T-cell (primary cell): ENCODE measurements around the gene B3GALNT1. TPM values are rescaled to one million over a fixed set of nuclear protein-coding genes. Genes with fewer than 3 reads are reported as not detected.

ENCODE experiments used
- ATAC-seq, 4 experiments: fragments of 200-7000 bp in 3 of 4; fragments of 150-1000 bp in 1 of 4; cut with Tn5 transposase; replicated peaks in 1 of 4; 1 replicate in 3 of 4; 2 replicates in 1 of 4; pipeline ENCODE4 v1.10.0; 2021; ENCODE audit warnings: moderate library complexity in 3 of 4, mild to moderate bottlenecking in 2 of 4, moderate number of reproducible peaks in 1 of 4
- CTCF ChIA-PET, 2 donors: fragments of 300-600 bp; sonication (Branson Sonifier 250); formaldehyde crosslinking; loops; one replicate each; lab custom pipeline; 2022; ENCODE audit warnings: antibody characterized with exemption in 2 of 2; lab: Charles Lee
- POLR2A ChIA-PET, 2 donors: fragments of 300-600 bp; sonication (Branson Sonifier 250); formaldehyde crosslinking; loops; one replicate each; lab custom pipeline; 2022; ENCODE audit warnings: antibody characterized with exemption in 2 of 2; lab: Charles Lee
- DNase-seq, 35 experiments: peaks; one replicate each; pipeline versions ENCODE4 v3.0.0 to v3.0.0-alpha.2; 2013 to 2023
- H3K27ac ChIP-seq: one replicate; pipeline ENCODE4 v1.5.1; 2013; ENCODE audit warnings: low read length
- H3K27me3 ChIP-seq, 2 experiments: replicated peaks in 1 of 2; 1 replicate in 1 of 2; 2 replicates in 1 of 2; pipeline versions ENCODE4 v1.6.1 to v1.7.0; 2013; ENCODE audit warnings: low read length in 1 of 2, mixed read lengths in 1 of 2; ENCODE audit not compliant: control insufficient read depth in 2 of 2, insufficient read depth in 2 of 2; ENCODE audit errors: extremely low read depth in 1 of 2
- H3K36me3 ChIP-seq, 2 donors: 1 replicate in 1 of 2; 2 replicates in 1 of 2; pipeline versions ENCODE4 v1.6.1 to v1.7.0; 2013; ENCODE audit warnings: low read length in 1 of 2; ENCODE audit not compliant: control insufficient read depth in 2 of 2, insufficient read depth in 1 of 2; ENCODE audit errors: extremely low read depth in 1 of 2
- H3K4me1 ChIP-seq, 2 experiments: 1 replicate in 1 of 2; 2 replicates in 1 of 2; pipeline versions ENCODE4 v1.6.1 to v1.7.0; 2013; ENCODE audit warnings: low read length in 2 of 2, mixed read lengths in 1 of 2; ENCODE audit not compliant: insufficient read depth in 2 of 2, control insufficient read depth in 1 of 2; ENCODE audit errors: extremely low read depth in 1 of 2
- H3K4me3 ChIP-seq, 2 donors: 1 replicate in 1 of 2; 2 replicates in 1 of 2; pipeline versions ENCODE4 v1.5.1 to v1.7.0; 2013; ENCODE audit warnings: mild to moderate bottlenecking in 2 of 2, low read length in 1 of 2, moderate library complexity in 1 of 2; ENCODE audit not compliant: control insufficient read depth in 1 of 2; ENCODE audit errors: extremely low read depth in 1 of 2
- H3K9me3 ChIP-seq: 2 replicates; pipeline ENCODE4 v1.7.0; 2013
- H3K27ac Mint-ChIP-seq, 2 donors: one replicate each; pipeline ENCODE4 v1.8.0; 2020 to 2021; ENCODE audit warnings: mild to moderate bottlenecking in 2 of 2, mixed read lengths in 2 of 2
- H3K27me3 Mint-ChIP-seq, 2 donors: one replicate each; pipeline ENCODE4 v1.8.0; 2021 to 2022; ENCODE audit warnings: mixed read lengths in 2 of 2
- H3K36me3 Mint-ChIP-seq: one replicate; pipeline ENCODE4 v1.8.0; 2021; ENCODE audit warnings: mixed read lengths
- H3K4me1 Mint-ChIP-seq, 3 donors: one replicate each; pipeline ENCODE4 v1.8.0; 2020 to 2022; ENCODE audit warnings: mixed read lengths in 3 of 3, mild to moderate bottlenecking in 1 of 3
- H3K4me3 Mint-ChIP-seq, 3 donors: one replicate each; pipeline ENCODE4 v1.8.0; 2020 to 2022; ENCODE audit warnings: mild to moderate bottlenecking in 3 of 3, mixed read lengths in 3 of 3, moderate library complexity in 3 of 3
- H3K9me3 Mint-ChIP-seq, 3 donors: one replicate each; pipeline ENCODE4 v1.8.0; 2020 to 2022; ENCODE audit warnings: mixed read lengths in 3 of 3
- WGBS: methylation state at CpG from one replicate; pipeline ENCODE4 v1.1.5; 2013; ENCODE audit warnings: missing lambda C conversion rate; ENCODE audit not compliant: insufficient coverage; 5-methylcytosine and 5-hydroxymethylcytosine counted together
- total RNA-seq, 35 experiments: library from RNA in 6 of 35; stranded (reverse) in 6 of 35; fragments of 120-200 nt in 1 of 35; gene quantifications; one replicate each; pipeline versions ENCODE4 v1.2.1 to v1.2.4 and lab custom pipeline; 2013 to 2026

The B3GALNT1 gene
- total RNA-seq, 5 donors from 2014 or later (not counting 1 experiment from before 2014, with no cell fraction given) = 0.50 to 1.4 (median 0.60) TPM

DNA sequence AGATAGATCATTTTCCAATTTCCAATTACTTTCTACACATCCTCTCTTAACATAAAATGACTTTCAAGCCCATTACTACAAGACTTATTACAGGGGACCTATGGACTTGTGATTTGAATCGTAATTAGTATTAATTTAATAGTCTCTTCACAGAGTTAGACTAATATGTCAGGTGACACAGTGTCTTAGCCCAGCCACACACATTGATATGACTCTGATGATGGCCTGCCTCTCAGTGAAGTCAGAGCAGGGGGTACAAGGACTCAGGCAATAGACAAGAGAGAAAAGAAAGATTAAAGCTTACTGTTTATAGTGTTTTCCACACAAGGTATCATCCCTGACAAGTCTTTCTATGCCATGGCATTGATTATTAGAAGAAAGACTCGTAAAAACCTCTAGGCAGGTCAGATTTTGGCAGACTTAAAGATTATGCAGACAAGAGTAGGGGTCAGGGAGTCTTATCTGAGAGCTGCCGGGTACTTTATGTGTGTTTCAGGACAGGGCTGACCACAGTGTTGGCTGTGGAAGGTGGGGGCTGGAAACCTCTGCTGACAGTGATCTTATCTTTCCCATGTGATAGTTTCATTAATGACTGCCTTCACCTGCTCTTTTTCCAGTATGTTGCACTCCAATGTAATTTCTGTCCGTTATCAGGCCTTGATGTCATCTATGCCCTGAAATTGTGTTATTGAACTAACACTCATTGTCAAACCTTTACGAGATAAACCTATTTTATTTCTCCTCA lies 50.1 kb downstream of the B3GALNT1 start:
- POLR2A ChIA-PET = no interaction called here
- 60% methylated on average over 2 of the region's 5 CpGs for WGBS
- Mint-ChIP-seq H3K4me1 (no peaks in the 10 kb centered on the region), H3K9me3 (no peaks in the 10 kb centered on the region), H3K36me3 (no peaks in the 10 kb centered on the region), H3K27me3 (no peaks in the 10 kb centered on the region), H3K4me3 (no peak overlapping the region), H3K27ac (no peak overlapping the region)
- Histone ChIP-seq H3K9me3 (no peaks in the 10 kb centered on the region), H3K27ac (no peak overlapping the region), H3K4me3 (no peak overlapping the region), H3K36me3 (no peaks in the 10 kb centered on the region), H3K4me1 (no peaks in the 10 kb centered on the region), H3K27me3 (no peaks in the 10 kb centered on the region)
- ATAC-seq (no peak), DNase-seq (no peak)
- CTCF ChIA-PET = no interaction called here

DNA sequence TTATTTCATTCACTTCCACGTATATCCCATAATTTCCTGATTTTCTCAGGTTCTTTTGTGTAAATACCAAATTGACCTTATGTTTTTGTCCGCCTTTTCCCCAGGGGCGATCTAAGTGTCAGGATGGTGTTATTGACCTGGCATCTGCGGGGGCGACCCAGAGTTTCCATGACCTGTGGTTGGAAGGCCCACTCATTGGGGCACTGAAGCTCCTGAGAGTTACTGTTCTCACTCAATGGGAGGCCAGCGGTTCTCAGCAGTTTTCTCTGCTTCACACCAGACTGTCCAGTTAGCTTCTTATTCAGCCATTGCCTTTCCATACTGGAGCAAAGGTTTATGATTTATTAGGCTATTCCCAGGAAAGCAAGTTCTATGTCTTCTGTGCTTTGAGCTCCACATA lies 53.3 kb downstream of the B3GALNT1 start:
- Histone ChIP-seq H3K36me3 (no peaks in the 10 kb centered on the region), H3K4me1 (no peaks in the 10 kb centered on the region), H3K4me3 (no peak overlapping the region), H3K9me3 (no peaks in the 10 kb centered on the region), H3K27me3 (no peaks in the 10 kb centered on the region), H3K27ac (no peak overlapping the region)
- no peaks in the 10 kb centered on the region for H3K36me3 Mint-ChIP-seq
- no peak overlapping the region for H3K27ac Mint-ChIP-seq
- H3K4me1 Mint-ChIP-seq = no peaks in the 10 kb centered on the region
- no peaks in the 10 kb centered on the region for H3K9me3 Mint-ChIP-seq
- ATAC-seq = no peak
- no peak overlapping the region for H3K4me3 Mint-ChIP-seq
- CTCF ChIA-PET = no interaction called here
- 91% methylated on average over 4 of the region's 6 CpGs for WGBS
- POLR2A ChIA-PET = no interaction called here
- H3K27me3 Mint-ChIP-seq = no peaks in the 10 kb centered on the region
- DNase-seq = no peak

DNA sequence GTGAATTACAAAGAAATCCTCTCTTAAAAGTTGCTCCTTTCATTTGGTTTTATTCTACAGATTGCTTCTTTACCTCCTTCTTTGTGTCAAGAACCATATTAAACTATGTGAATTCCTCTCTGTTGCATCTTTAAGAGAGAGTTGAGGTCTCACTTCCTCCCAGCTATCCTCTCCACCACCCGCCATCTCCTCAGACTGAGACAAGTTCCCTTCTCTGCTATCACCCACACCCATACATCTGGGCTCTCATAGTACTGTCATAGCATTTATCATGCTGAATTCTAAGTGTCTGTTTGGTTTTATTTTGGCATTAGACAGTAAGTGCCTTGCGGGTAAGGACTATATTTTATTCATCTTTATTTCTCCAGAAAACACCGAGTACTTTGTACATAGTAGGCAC lies 54.2 kb downstream of the B3GALNT1 start:
- Histone ChIP-seq H3K36me3 (no peaks in the 10 kb centered on the region), H3K9me3 (no peaks in the 10 kb centered on the region), H3K4me1 (no peaks in the 10 kb centered on the region), H3K4me3 (no peak overlapping the region), H3K27me3 (no peaks in the 10 kb centered on the region), H3K27ac (no peak overlapping the region)
- CTCF ChIA-PET = no interaction called here
- DNase-seq = no peak
- ATAC-seq = no peak
- H3K9me3 Mint-ChIP-seq = no peaks in the 10 kb centered on the region
- no CpG with 5 or more reads among the region's 3 CpGs for WGBS
- H3K4me3 Mint-ChIP-seq = no peak overlapping the region
- H3K27me3 Mint-ChIP-seq = no peaks in the 10 kb centered on the region
- POLR2A ChIA-PET = no interaction called here
- no peaks in the 10 kb centered on the region for H3K36me3 Mint-ChIP-seq
- H3K27ac Mint-ChIP-seq = no peak overlapping the region
- H3K4me1 Mint-ChIP-seq = no peaks in the 10 kb centered on the region

DNA sequence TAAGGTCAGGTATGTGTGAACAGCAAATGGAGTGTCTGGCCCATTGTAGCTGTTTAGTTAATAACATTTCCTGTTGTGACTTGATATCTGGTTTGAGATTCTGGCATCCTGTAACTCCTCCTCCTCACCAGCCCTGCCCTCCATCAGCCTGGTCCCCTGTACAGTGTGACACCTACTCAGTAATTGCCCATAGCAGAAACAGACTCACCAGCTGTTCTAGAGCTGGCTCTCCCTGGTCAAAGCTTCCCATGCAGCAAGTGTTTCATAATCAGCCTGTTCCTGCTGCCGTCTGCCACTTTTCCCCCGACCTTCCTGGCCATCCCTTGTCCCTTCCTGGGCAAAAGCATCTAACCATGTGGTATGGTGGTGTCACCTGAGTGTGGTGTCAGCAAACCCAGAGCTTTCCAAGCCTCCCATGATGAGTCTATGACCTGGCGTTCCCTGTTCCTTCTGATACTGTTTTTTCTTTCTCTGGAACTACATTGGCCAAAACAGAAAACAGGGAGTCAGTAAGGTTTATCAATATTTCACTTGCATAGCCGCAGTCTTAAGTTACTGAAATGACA lies 55.4 kb downstream of the B3GALNT1 start:
- no peak overlapping the region for H3K4me3 Mint-ChIP-seq
- CTCF ChIA-PET = no interaction called here
- no peak for ATAC-seq

DNA sequence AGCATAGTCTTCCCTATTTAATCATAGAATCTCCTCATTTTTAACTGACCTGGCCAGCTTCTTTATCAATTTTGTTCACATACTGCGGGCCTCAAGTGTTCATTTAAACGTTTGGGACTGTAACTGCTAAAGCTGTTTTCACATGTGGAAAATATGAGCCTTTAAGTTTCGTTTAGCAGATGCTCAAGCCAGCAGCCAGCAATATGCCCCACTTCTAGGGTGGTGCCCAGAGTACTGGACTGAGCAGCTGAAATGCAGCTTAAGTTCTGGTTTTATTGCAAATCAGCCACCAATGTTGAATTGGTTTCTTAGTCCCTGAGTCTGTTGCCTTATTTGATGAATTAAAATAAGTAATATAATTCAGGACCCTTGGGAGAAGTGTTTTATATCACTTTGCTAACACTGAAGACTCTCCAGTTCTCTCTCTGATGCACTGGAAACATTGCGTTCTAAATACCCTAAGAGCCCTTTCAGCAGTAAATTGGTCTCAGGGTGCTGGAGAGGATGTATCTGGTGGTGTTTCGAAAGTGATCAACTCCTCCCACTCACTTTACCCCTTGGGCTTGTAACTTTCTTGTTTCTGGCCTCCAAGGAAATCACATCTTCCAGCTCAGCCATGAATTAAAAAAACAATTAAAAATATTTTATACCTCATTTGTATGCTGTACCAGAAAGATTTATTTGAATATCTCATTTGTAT lies 61.7 kb downstream of the B3GALNT1 start:
- no peak overlapping the region for H3K27ac ChIP-seq
- H3K9me3 ChIP-seq = no peaks in the 10 kb centered on the region
- no peaks in the 10 kb centered on the region for H3K36me3 ChIP-seq
- H3K27me3 ChIP-seq = no peaks in the 10 kb centered on the region
- no peak overlapping the region for H3K4me3 ChIP-seq
- Mint-ChIP-seq H3K27ac (no peak overlapping the region), H3K4me1 (no peaks in the 10 kb centered on the region), H3K36me3 (peaks cover 9% of the 10 kb centered on the region), H3K4me3 (no peak overlapping the region), H3K27me3 (no peaks in the 10 kb centered on the region), H3K9me3 (peaks cover 4 to 20% (median 6%) of the 10 kb centered on the region in 3 donors)
- DNase-seq (no peak), ATAC-seq (no peak)
- CTCF ChIA-PET = no interaction called here
- WGBS = 75% methylated on average over 2 of the region's 5 CpGs
- no peaks in the 10 kb centered on the region for H3K4me1 ChIP-seq
- POLR2A ChIA-PET = no interaction called here

More for the DNA sequence above, 55.4 kb downstream of the B3GALNT1 start:
- Histone ChIP-seq H3K27me3 (no peaks in the 10 kb centered on the region), H3K4me3 (no peak overlapping the region), H3K27ac (no peak overlapping the region), H3K9me3 (no peaks in the 10 kb centered on the region), H3K36me3 (no peaks in the 10 kb centered on the region), H3K4me1 (no peaks in the 10 kb centered on the region)
- WGBS = no CpG with 5 or more reads among the region's 4 CpGs
- H3K27me3 Mint-ChIP-seq = no peaks in the 10 kb centered on the region
- peaks cover 5% of the 10 kb centered on the region for H3K36me3 Mint-ChIP-seq
- POLR2A ChIA-PET = no interaction called here
- H3K9me3 Mint-ChIP-seq = peaks cover 0 to 8% (median 4%) of the 10 kb centered on the region in 3 donors
- no peak overlapping the region for H3K27ac Mint-ChIP-seq
- H3K4me1 Mint-ChIP-seq = no peaks in the 10 kb centered on the region
- no peak for DNase-seq

DNA sequence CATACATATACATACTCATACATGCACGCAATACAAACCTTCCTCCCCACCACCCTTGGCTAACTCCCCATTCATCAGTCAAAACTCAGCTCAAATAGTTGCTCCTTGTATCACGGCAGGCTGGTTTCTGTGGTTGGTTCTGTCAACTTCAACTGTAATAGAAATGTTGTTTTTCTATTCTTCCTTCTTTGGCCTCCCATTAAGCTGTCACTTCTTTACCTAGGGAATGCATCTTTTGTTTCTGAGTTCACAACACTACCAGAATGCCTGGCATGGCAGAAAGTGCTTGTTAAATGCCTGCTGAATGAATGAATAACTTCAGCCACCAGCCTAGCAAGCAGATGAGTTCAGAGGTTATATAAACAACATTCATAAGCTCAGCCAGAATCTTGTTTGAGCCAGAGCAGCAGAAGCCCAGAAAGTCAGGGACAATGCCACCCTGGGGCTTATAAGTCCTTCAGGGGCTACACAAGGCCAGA lies 63.1 kb downstream of the B3GALNT1 start:
- H3K9me3 ChIP-seq = no peaks in the 10 kb centered on the region
- POLR2A ChIA-PET = no interaction called here
- H3K36me3 ChIP-seq = no peaks in the 10 kb centered on the region
- no peaks in the 10 kb centered on the region for H3K27me3 ChIP-seq
- no peak overlapping the region for H3K27ac ChIP-seq
- no peak overlapping the region for H3K4me3 Mint-ChIP-seq
- H3K36me3 Mint-ChIP-seq = peaks cover 10% of the 10 kb centered on the region
- H3K9me3 Mint-ChIP-seq = peaks cover 4 to 21% (median 6%) of the 10 kb centered on the region in 3 donors
- H3K4me3 ChIP-seq = no peak overlapping the region
- H3K27ac Mint-ChIP-seq = no peak overlapping the region
- H3K4me1 Mint-ChIP-seq = no peaks in the 10 kb centered on the region
- H3K27me3 Mint-ChIP-seq = no peaks in the 10 kb centered on the region
- CTCF ChIA-PET = no interaction called here
- DNase-seq (no peak), ATAC-seq (no peak)
- no peaks in the 10 kb centered on the region for H3K4me1 ChIP-seq
- no CpG with 5 or more reads among the region's 2 CpGs for WGBS
